Muscle layer of colon (tissue), 2 donors: ENCODE measurements around the gene PISD.
"Not testable (repeated sequence)": the region's sequence is repeated elsewhere in the genome, so short reads cannot be mapped to it uniquely, and the experiment has no call there.

ENCODE experiments used
- H3K27ac ChIP-seq: one replicate; pipeline ENCODE4 v1.7.0; 2013; ENCODE audit warnings: low read depth, mild to moderate bottlenecking, low read length, moderate library complexity
- H3K27me3 ChIP-seq, 2 donors: one replicate each; pipeline ENCODE4 v1.7.0; 2013; ENCODE audit warnings: low read length in 2 of 2, mild to moderate bottlenecking in 2 of 2; ENCODE audit not compliant: insufficient read depth in 2 of 2, control insufficient read depth in 1 of 2
- H3K36me3 ChIP-seq: one replicate; pipeline ENCODE4 v1.7.0; 2013; ENCODE audit warnings: mild to moderate bottlenecking, low read length; ENCODE audit not compliant: insufficient read depth
- H3K4me1 ChIP-seq: one replicate; pipeline ENCODE4 v1.7.0; 2013; ENCODE audit warnings: mild to moderate bottlenecking, low read length; ENCODE audit not compliant: insufficient read depth
- H3K4me3 ChIP-seq, 2 donors: one replicate each; pipeline ENCODE4 v1.7.0; 2013; ENCODE audit warnings: low read length in 2 of 2, low read depth in 1 of 2, mild to moderate bottlenecking in 1 of 2, moderate library complexity in 1 of 2
- H3K9ac ChIP-seq: one replicate; pipeline ENCODE4 v1.7.0; 2013; ENCODE audit warnings: low read length
- H3K9me3 ChIP-seq: one replicate; pipeline ENCODE4 v1.7.0; 2013; ENCODE audit warnings: mild to moderate bottlenecking, low read length
- donor health status: abdominal sarcoma.
- donor health status: Adenocarcinoma of cecum.

Gene PISD

GRCh38 chr22:31680861-31681341, 18.9 kb upstream of the PISD start:
- Histone ChIP-seq H3K4me3 (peak overlapping the region in 1 of 2 donors; percentile 11), H3K27me3 (no peaks in the 10 kb centered on the region), H3K9me3 (no peaks in the 10 kb centered on the region), H3K36me3 (peaks cover 20% of the 10 kb centered on the region), H3K9ac (no peak overlapping the region), H3K27ac (peak overlapping the region; percentile 79), H3K4me1 (peaks cover 46% of the 10 kb centered on the region)

- no peak overlapping the region for H3K27ac ChIP-seq
- no peak overlapping the region for H3K4me3 ChIP-seq
- H3K4me1 ChIP-seq, result peaks cover 43% of the 10 kb centered on the region
- H3K36me3 ChIP-seq, result no peaks in the 10 kb centered on the region
- H3K27me3 ChIP-seq, result no peaks in the 10 kb centered on the region
- no peaks in the 10 kb centered on the region for H3K9me3 ChIP-seq
- H3K9ac ChIP-seq, result no peak overlapping the region
Observed at GRCh38 chr22:31678748-31679147, 16.7 kb upstream of the PISD start.

GRCh38 chr22:31676700-31677099, 14.7 kb upstream of the PISD start:
- no peak overlapping the region for H3K9ac ChIP-seq
- no peaks in the 10 kb centered on the region for H3K27me3 ChIP-seq
- no peaks in the 10 kb centered on the region for H3K36me3 ChIP-seq
- H3K4me3 ChIP-seq, result peak overlapping the region; percentile 27 to 52
- H3K27ac ChIP-seq, result peak overlapping the region; percentile 58
- H3K4me1 ChIP-seq, result peaks cover 23% of the 10 kb centered on the region
- H3K9me3 ChIP-seq, result no peaks in the 10 kb centered on the region

- H3K27ac ChIP-seq, H3K9ac ChIP-seq, H3K9me3 ChIP-seq, H3K36me3 ChIP-seq, H3K4me3 ChIP-seq, H3K4me1 ChIP-seq, H3K27me3 ChIP-seq: not testable (repeated sequence)
Observed at GRCh38 chr22:31674219-31674618, 12.2 kb upstream of the PISD start.

GRCh38 chr22:31668849-31669248, 6.8 kb upstream of the PISD start:
- not testable (repeated sequence) for H3K27me3 ChIP-seq

GRCh38 chr22:31662668-31663037, 638 bp upstream of the PISD start:
- H3K4me3 ChIP-seq, result peak overlapping the region; percentile 55 to 99
- H3K9me3 ChIP-seq, result no peaks in the 10 kb centered on the region
- peak overlapping the region; percentile 67 for H3K27ac ChIP-seq
- H3K27me3 ChIP-seq, result no peaks in the 10 kb centered on the region
- peaks cover 9% of the 10 kb centered on the region for H3K4me1 ChIP-seq
- peak overlapping the region; percentile 78 for H3K9ac ChIP-seq
- no peaks in the 10 kb centered on the region for H3K36me3 ChIP-seq

More at GRCh38 chr22:31668849-31669248, 6.8 kb upstream of the PISD start:
- H3K27ac ChIP-seq, H3K4me1 ChIP-seq, H3K9ac ChIP-seq, H3K4me3 ChIP-seq, H3K36me3 ChIP-seq, H3K9me3 ChIP-seq: not testable (repeated sequence)

- H3K36me3 ChIP-seq, H3K27me3 ChIP-seq, H3K9me3 ChIP-seq, H3K27ac ChIP-seq, H3K4me1 ChIP-seq, H3K9ac ChIP-seq: not testable (repeated sequence)
- peak overlapping the region in 1 of 2 donors; percentile 99 for H3K4me3 ChIP-seq
Observed at GRCh38 chr22:31660860-31661341, 1.1 kb downstream of the PISD start.

- Histone ChIP-seq H3K36me3 (no peaks in the 10 kb centered on the region), H3K9ac (no peak overlapping the region), H3K4me3 (no peak overlapping the region), H3K27ac (no peak overlapping the region), H3K27me3 (no peaks in the 10 kb centered on the region), H3K4me1 (peaks cover 9% of the 10 kb centered on the region), H3K9me3 (no peaks in the 10 kb centered on the region)
Observed at GRCh38 chr22:31659246-31659645, 2.8 kb downstream of the PISD start.

GRCh38 chr22:31654408-31654807, 7.6 kb downstream of the PISD start:
- Histone ChIP-seq H3K27ac (no peak overlapping the region), H3K4me1 (no peaks in the 10 kb centered on the region), H3K36me3 (no peaks in the 10 kb centered on the region), H3K9ac (no peak overlapping the region), H3K27me3 (no peaks in the 10 kb centered on the region), H3K4me3 (no peak overlapping the region), H3K9me3 (no peaks in the 10 kb centered on the region)

GRCh38 chr22:31653944-31654343, 8.1 kb downstream of the PISD start:
- no peak overlapping the region for H3K9ac ChIP-seq
- no peaks in the 10 kb centered on the region for H3K9me3 ChIP-seq
- H3K4me1 ChIP-seq, result no peaks in the 10 kb centered on the region
- H3K36me3 ChIP-seq, result peaks cover under 1% of the 10 kb centered on the region
- H3K27me3 ChIP-seq, result no peaks in the 10 kb centered on the region
- no peak overlapping the region for H3K27ac ChIP-seq
- no peak overlapping the region for H3K4me3 ChIP-seq

GRCh38 chr22:31652911-31653684, 8.9 kb downstream of the PISD start:
- no peak overlapping the region for H3K27ac ChIP-seq
- no peaks in the 10 kb centered on the region for H3K27me3 ChIP-seq
- no peaks in the 10 kb centered on the region for H3K9me3 ChIP-seq
- no peak overlapping the region for H3K4me3 ChIP-seq
- peaks cover 3% of the 10 kb centered on the region for H3K36me3 ChIP-seq
- H3K4me1 ChIP-seq, result no peaks in the 10 kb centered on the region
- no peak overlapping the region for H3K9ac ChIP-seq

GRCh38 chr22:31652088-31652487, 9.9 kb downstream of the PISD start:
- Histone ChIP-seq H3K27ac (no peak overlapping the region), H3K9ac (no peak overlapping the region), H3K9me3 (no peaks in the 10 kb centered on the region), H3K4me1 (no peaks in the 10 kb centered on the region), H3K36me3 (peaks cover 3% of the 10 kb centered on the region), H3K27me3 (no peaks in the 10 kb centered on the region), H3K4me3 (no peak overlapping the region)
